Measurements from ENCODE around the gene IGFBP6. TPM values are rescaled to one million over a fixed set of nuclear protein-coding genes. Genes with fewer than 3 reads are reported as not detected.

Gene IGFBP6, protein sequence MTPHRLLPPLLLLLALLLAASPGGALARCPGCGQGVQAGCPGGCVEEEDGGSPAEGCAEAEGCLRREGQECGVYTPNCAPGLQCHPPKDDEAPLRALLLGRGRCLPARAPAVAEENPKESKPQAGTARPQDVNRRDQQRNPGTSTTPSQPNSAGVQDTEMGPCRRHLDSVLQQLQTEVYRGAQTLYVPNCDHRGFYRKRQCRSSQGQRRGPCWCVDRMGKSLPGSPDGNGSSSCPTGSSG
- total RNA-seq (10 to 100 TPM; 27.0 to 75.6 (median 37.7) TPM), polyA plus RNA-seq (100 to 1,000 TPM in 1 of 2 donors, 10 to 100 TPM in 1; 61.5 to 182 TPM)
- long read RNA-seq, donor 1, transcript IGFBP6-201 (4 exons, 1,169 nt), result major isoform, 25 of 25 reads
- long read RNA-seq, donor 1, partial matches to known transcripts, result 0 of 25 reads
- long read RNA-seq, donor 1, other reads (novel, unspliced or antisense), result 0 of 25 reads
- long read RNA-seq, donor 2, transcript IGFBP6-201 (4 exons, 1,169 nt), result major isoform, 24 of 29 reads
- long read RNA-seq, donor 2, partial matches to known transcripts, result 3 of 29 reads
- long read RNA-seq, donor 2, other reads (novel, unspliced or antisense), result 2 of 29 reads
- long read RNA-seq, donor 3, transcript IGFBP6-201 (4 exons, 1,169 nt), result major isoform, 14 of 15 reads
- long read RNA-seq, donor 3, partial matches to known transcripts, result 1 of 15 reads
- long read RNA-seq, donor 3, other reads (novel, unspliced or antisense), result 0 of 15 reads

DNA sequence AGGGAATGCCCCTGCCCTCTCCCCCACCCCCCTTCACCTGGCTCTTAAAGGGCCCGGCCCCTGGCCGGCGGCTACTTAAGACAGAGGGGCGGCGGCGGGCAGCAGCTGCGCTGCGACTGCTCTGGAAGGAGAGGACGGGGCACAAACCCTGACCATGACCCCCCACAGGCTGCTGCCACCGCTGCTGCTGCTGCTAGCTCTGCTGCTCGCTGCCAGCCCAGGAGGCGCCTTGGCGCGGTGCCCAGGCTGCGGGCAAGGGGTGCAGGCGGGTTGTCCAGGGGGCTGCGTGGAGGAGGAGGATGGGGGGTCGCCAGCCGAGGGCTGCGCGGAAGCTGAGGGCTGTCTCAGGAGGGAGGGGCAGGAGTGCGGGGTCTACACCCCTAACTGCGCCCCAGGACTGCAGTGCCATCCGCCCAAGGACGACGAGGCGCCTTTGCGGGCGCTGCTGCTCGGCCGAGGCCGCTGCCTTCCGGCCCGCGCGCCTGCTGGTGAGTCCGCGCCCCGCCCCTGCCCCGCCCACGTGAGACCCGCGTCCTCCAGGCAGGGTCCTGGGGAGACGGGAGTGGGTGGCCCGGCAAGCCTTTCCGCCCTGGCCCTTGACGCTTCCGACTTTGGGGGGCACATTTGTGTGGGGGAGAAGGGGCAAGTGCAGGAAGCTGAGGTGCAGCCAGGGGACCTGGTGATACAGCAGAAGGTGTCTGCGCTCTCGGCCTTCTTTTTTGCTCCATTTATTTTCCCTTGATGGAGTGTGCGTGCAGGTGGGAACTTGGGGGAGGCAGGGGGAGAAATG lies at the start of gene IGFBP6:
TSS of gene IGFBP6 (plus strand) at position 104 of the 790 bp plus-strand sequence. CDS start at position 155, 51 bp downstream.
- peak within 1 kb of the TSS; percentile 79 to 97 (median 90) for H3K27ac ChIP-seq
- H3K27me3 ChIP-seq, result peaks cover 0 to 4% (median 0%) of the 10 kb centered on the region in 7 donors
- WGBS, 2 donors, result 1% methylated on average over 51 of the region's 51 CpGs
- peak within 1 kb of the TSS; percentile 28 to 82 (median 66) for H3K4me3 ChIP-seq
- peak; percentile 62 to 79 for DNase-seq
- H3K36me3 ChIP-seq, result peaks cover 0 to 23% (median 0%) of the 10 kb centered on the region in 9 donors
- TF ChIP-seq, protein P1, sequence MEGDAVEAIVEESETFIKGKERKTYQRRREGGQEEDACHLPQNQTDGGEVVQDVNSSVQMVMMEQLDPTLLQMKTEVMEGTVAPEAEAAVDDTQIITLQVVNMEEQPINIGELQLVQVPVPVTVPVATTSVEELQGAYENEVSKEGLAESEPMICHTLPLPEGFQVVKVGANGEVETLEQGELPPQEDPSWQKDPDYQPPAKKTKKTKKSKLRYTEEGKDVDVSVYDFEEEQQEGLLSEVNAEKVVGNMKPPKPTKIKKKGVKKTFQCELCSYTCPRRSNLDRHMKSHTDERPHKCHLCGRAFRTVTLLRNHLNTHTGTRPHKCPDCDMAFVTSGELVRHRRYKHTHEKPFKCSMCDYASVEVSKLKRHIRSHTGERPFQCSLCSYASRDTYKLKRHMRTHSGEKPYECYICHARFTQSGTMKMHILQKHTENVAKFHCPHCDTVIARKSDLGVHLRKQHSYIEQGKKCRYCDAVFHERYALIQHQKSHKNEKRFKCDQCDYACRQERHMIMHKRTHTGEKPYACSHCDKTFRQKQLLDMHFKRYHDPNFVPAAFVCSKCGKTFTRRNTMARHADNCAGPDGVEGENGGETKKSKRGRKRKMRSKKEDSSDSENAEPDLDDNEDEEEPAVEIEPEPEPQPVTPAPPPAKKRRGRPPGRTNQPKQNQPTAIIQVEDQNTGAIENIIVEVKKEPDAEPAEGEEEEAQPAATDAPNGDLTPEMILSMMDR (IDR thresholded peaks at IDR 0.05), result peak in 4 of 9 donors; percentile 13 to 26 (median 22)
- intact Hi-C loops (cut with DNase I), result loop anchor here in 7 of 10 donors (2.0 to 5.0 kb wide), 7 partner anchors 17 to 60 kb away; partner anchors contain the start of gene SPRYD3 (in 2 of the 7)
- no peaks in the 10 kb centered on the region for H3K9me3 ChIP-seq
- ATAC-seq, result peak; percentile 51 to 73 (median 68)
- peaks cover 10 to 59% (median 40%) of the 10 kb centered on the region in 9 donors for H3K4me1 ChIP-seq

DNA sequence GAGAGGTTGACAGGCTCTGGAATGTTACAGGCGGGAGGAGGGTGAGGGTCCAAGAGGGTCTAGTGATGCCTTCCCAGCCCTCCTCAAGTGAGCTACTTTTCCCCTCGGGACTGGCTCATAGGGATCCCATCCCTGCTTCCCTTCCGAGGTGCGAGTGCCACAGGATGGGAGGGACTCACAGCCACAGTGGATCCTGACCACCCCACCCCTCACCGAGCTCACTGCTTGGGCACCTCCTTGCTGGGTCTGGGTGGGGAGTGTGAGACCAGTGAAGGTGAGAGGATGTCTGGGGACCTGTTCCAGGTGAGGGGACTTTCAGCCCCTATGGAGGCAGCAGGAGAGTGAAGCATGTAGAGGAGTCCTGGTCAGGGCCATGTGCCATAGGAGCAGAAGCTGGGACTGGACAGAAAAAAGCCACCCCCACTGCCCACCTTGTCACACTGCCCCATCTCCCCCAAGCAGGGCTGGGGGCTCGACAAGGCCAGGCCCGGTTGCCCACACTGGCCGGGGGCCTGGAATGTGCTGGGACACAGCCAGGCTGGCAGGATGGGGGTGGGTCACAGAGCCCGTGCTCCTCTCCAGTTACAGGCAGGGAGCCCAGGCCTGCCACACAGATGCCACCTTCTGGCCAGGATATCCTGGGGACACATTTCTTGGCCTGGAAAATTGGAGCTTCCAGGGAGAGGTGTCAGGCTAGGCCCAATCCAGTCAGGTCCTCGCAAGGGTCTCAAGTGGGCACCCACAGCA lies 49.3 kb upstream of the IGFBP6 start:
- ATAC-seq, result peak; percentile 1 to 41 (median 15)
- Histone ChIP-seq H3K36me3 (peaks cover 0 to 10% (median 0%) of the 10 kb centered on the region in 9 donors), H3K4me1 (peaks cover 38 to 91% (median 82%) of the 10 kb centered on the region in 9 donors), H3K27me3 (peaks cover 0 to 5% (median 0%) of the 10 kb centered on the region in 7 donors), H3K27ac (peak overlapping the region; percentile 95 to 100 (median 100)), H3K9me3 (no peaks in the 10 kb centered on the region), H3K4me3 (peak overlapping the region; percentile 24 to 92 (median 74))
- peak; percentile 80 for DNase-seq
- TF ChIP-seq, protein P1 (IDR thresholded peaks at IDR 0.05), result peak in 4 of 9 donors; percentile 22 to 39 (median 34)
- 11% methylated on average over 10 of the region's 10 CpGs for WGBS, 2 donors
- intact Hi-C loops (cut with DNase I), result loop anchor here in 2 of 10 donors (5.0 kb wide), 1 partner anchor 41 kb away; the partner anchor contains the start of gene EIF4B (in 2 of the 2)

DNA sequence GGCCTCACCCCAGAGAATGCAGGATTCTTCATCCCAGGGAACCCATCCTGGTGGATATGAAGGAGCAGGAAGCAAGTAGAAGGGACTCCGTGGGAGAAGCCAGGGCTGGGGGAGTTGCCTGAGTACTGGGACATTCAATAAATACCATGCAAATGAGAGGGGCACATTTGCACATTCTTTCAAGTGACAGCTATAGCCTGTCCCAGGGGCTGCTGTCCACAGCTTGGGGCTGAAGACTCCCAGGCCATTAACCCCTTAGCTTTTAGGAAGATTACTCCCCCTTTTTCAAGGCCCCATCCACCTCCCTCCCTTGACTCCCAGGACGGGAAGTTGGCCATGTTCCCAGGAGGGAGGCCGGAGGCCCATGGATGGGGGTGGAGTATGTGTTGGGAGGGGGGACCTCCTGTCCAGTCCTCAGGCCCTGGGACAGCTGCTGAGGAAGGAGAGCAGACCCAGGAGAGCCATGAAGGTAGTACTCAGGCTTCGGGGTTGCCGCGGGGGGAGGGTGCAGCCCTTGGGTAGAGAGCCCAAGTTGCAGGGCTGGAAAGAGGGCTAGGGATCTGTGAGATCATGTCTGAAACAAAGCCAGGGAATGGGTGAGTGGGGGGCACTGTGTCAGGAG lies 48.6 kb upstream of the IGFBP6 start:
- DNase-seq, result peak; percentile 83 to 90
- peak overlapping the region; percentile 61 to 92 (median 75) for H3K4me3 ChIP-seq
- no peaks in the 10 kb centered on the region for H3K9me3 ChIP-seq
- H3K27me3 ChIP-seq, result peaks cover 0 to 5% (median 0%) of the 10 kb centered on the region in 7 donors
- peak; percentile 4 to 52 (median 30) for ATAC-seq
- H3K36me3 ChIP-seq, result peaks cover 0 to 17% (median 0%) of the 10 kb centered on the region in 9 donors
- peak overlapping the region; percentile 95 to 100 (median 100) for H3K27ac ChIP-seq
- intact Hi-C loops (cut with DNase I), result loop anchor here in 2 of 10 donors (5.0 kb wide), 1 partner anchor 42 kb away; the partner anchor contains the start of gene EIF4B (in 2 of the 2)
- peaks cover 42 to 91% (median 84%) of the 10 kb centered on the region in 9 donors for H3K4me1 ChIP-seq
- TF ChIP-seq, protein P1 (IDR thresholded peaks at IDR 0.05), result no peak
- 4 to 19% methylated on average over 6 of the region's 6 CpGs for WGBS, 2 donors

Data from heart right ventricle (tissue), 16 donors.